GM12874 (cell line): ENCODE results near the gene POLR2J.

ENCODE experiments used
- CTCF ChIP-seq: IDR thresholded peaks from 2 replicates; pipeline ENCODE4 v1.5.1; 2011; ENCODE audit warnings: low read depth, mild to moderate bottlenecking, control low read depth, low read length, moderate library complexity; ENCODE audit not compliant: insufficient read depth

The POLR2J gene

GRCh38 chr7:102432442-102433218, 46.1 kb downstream of the POLR2J start:
- TF ChIP-seq CTCF, result no peak

GRCh38 chr7:102431617-102432298, 47.0 kb downstream of the POLR2J start:
- no peak for TF ChIP-seq CTCF

- no peak for TF ChIP-seq CTCF
These were observed 49.4 kb downstream of the POLR2J start for GRCh38 chr7:102429141-102429899.

- no peak for TF ChIP-seq CTCF
These were observed 51.7 kb downstream of the POLR2J start for GRCh38 chr7:102427019-102427405.

GRCh38 chr7:102426268-102427018, 52.3 kb downstream of the POLR2J start:
- no peak for TF ChIP-seq CTCF

GRCh38 chr7:102425639-102426267, 53.0 kb downstream of the POLR2J start:
- TF ChIP-seq CTCF, result no peak

GRCh38 chr7:102424787-102425218, 53.9 kb downstream of the POLR2J start:
- no peak for TF ChIP-seq CTCF
